Measurements from ENCODE around the gene SLC25A44.

DNA sequence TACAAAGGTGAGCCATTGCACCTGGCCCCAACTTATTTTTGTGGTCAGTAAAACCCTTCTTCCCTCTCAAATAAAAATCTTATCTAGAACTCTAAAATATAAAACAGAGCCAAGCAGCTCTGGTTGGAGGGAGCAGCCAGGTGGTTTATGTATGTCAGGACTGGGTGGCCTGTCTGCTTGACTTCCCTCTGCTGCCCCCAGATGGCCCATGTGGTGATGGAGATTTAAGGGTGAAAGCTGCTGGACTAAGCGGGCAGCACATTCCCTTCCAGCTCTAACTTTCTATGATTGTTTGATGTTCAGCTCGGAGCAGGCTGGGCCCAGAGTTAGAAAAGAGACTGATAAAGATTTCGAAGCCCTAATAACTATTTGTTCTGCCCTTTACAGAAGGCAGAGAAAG lies 65.9 kb downstream of the SLC25A44 start:
- no peak for TF ChIP-seq POLR2A (IDR thresholded peaks at IDR 0.05; ENCODE audit: low read depth, low read length)
- no peak for TF ChIP-seq POLR2AphosphoS5 (IDR thresholded peaks at IDR 0.05; ENCODE audit: low read depth, low read length)
